ENCODE data around the gene IL23R. TPM values are rescaled to one million over a fixed set of nuclear protein-coding genes. Genes with fewer than 3 reads are reported as not detected.

The IL23R gene
- total RNA-seq, 2 experiments from 2014 or later, result 7.1 to 9.3 TPM

DNA sequence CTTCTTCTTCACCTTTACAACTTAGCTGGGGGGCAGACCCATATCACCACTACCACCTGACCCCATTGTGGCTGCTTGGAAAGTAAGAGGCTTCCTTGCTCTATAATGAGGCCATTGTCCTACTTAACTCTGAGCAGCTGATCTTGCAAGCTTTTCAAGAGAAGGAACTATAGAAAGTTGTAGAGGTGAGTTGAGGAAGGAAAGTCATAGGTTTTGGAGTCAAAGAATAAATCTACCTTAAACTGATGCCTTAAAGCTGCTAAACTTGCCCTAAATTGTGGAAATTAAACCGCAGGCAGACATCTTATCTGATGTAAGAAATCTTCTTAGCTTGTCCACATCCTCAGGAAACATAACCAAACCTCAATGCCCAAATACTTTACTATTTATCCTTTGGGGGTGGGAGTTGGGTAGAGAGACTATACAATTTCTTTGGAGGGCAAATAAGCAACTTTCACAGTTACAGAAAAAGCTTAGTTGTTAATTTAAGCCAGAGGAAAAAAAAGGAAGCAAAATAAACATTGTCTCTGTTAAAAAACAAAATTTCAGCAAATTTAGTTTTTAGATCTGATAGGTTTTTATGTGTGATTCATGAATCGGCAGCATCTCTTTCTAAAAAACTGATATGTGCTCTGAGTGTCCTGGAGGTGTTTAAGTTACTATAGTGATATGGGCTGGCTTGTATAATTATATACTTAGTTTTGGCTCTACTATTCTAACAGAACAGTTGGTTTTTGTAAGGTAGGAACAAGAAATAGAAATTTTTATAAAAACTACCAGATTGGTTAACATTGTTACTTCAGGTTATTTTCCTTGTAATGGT lies 4.7 kb downstream of the IL23R start:
- Mint-ChIP-seq H3K27me3 (peaks cover 1% of the 10 kb centered on the region), H3K27ac (peak overlapping the region; percentile 97), H3K4me3 (peak overlapping the region; percentile 69), H3K9me3 (ENCODE audit: low read depth) (peaks cover 6% of the 10 kb centered on the region), H3K36me3 (ENCODE audit: low read depth) (peaks cover 22% of the 10 kb centered on the region), H3K4me1 (peaks cover 79% of the 10 kb centered on the region)
- POLR2A ChIA-PET, result interaction anchor here (0.6 to 2.5 kb wide), 10 partner anchors 19 to 168 kb away, joined by 3 to 43 read pairs (median 6); no protein-coding TSS in a partner anchor
- DNase-seq (no peak), ATAC-seq (peak; percentile 8)
- CTCF ChIA-PET, result interaction anchor here (0.6 to 5.9 kb wide), 12 partner anchors 10 to 870 kb away, joined by 3 to 55 read pairs (median 4); no protein-coding TSS in a partner anchor
- intact Hi-C loops (cut with DNase I, micrococcal nuclease), result loop anchor here (1.0 to 10.0 kb wide), 9 partner anchors 8 to 886 kb away; partner anchors contain the start of gene SERBP1 (in 2 of the 2)

- Mint-ChIP-seq H3K36me3 (ENCODE audit: low read depth) (peaks cover 22% of the 10 kb centered on the region), H3K4me1 (peaks cover 76% of the 10 kb centered on the region), H3K27ac (peak overlapping the region; percentile 97), H3K4me3 (peak overlapping the region; percentile 69), H3K9me3 (ENCODE audit: low read depth) (peaks cover 6% of the 10 kb centered on the region), H3K27me3 (no peaks in the 10 kb centered on the region)
- intact Hi-C loops (cut with DNase I, micrococcal nuclease), result loop anchor here (1.0 to 10.0 kb wide), 9 partner anchors 8 to 887 kb away; partner anchors contain the start of gene SERBP1 (in 2 of the 2)
- ATAC-seq, result peak; percentile 16
- no peak for DNase-seq
- ChIA-PET CTCF (interaction anchor here (0.7 to 2.0 kb wide), 11 partner anchors 10 to 169 kb away, joined by 3 to 17 read pairs (median 4); no protein-coding TSS in a partner anchor), POLR2A (interaction anchor here (0.6 to 2.5 kb wide), 15 partner anchors 9 to 190 kb away, joined by 3 to 43 read pairs (median 3); no protein-coding TSS in a partner anchor)
Measured at GRCh38 chr1:67171574-67171955, 5.3 kb downstream of the IL23R start.

- intact Hi-C loops (cut with DNase I, micrococcal nuclease), result loop anchor here (1.0 to 10.0 kb wide), 13 partner anchors 9 to 887 kb away; partner anchors contain the start of gene SERBP1 (in 2 of the 2)
- H3K27ac Mint-ChIP-seq, result peak overlapping the region; percentile 97
- no peaks in the 10 kb centered on the region for H3K27me3 Mint-ChIP-seq
- DNase-seq (no peak), ATAC-seq (peak; percentile 60)
- peaks cover 26% of the 10 kb centered on the region for H3K36me3 Mint-ChIP-seq (ENCODE audit: low read depth)
- peaks cover 76% of the 10 kb centered on the region for H3K4me1 Mint-ChIP-seq
- ChIA-PET CTCF (interaction anchor here (0.7 to 2.0 kb wide), 13 partner anchors 11 to 329 kb away, joined by 3 to 17 read pairs (median 4); no protein-coding TSS in a partner anchor), POLR2A (interaction anchor here (0.6 to 2.5 kb wide), 15 partner anchors 9 to 191 kb away, joined by 3 to 43 read pairs (median 3); no protein-coding TSS in a partner anchor)
- H3K9me3 Mint-ChIP-seq (ENCODE audit: low read depth), result peaks cover 6% of the 10 kb centered on the region
- peak overlapping the region; percentile 69 for H3K4me3 Mint-ChIP-seq
Measured at GRCh38 chr1:67171978-67172377, 5.7 kb downstream of the IL23R start.

GRCh38 chr1:67173988-67174387 lies 7.7 kb downstream of the IL23R start:
- H3K4me1 Mint-ChIP-seq, result peaks cover 68% of the 10 kb centered on the region
- intact Hi-C loops (cut with DNase I, micrococcal nuclease), result loop anchor here (1.0 to 10.0 kb wide), 11 partner anchors 16 to 889 kb away; partner anchors contain the start of gene SERBP1 (in 1 of the 2)
- ChIA-PET POLR2A (no interaction called here), CTCF (no interaction called here)
- no peak for ATAC-seq
- peaks cover 28% of the 10 kb centered on the region for H3K36me3 Mint-ChIP-seq (ENCODE audit: low read depth)
- H3K27me3 Mint-ChIP-seq, result no peaks in the 10 kb centered on the region
- no peak for DNase-seq
- peak overlapping the region; percentile 94 for H3K27ac Mint-ChIP-seq
- H3K4me3 Mint-ChIP-seq, result no peak overlapping the region
- peaks cover 8% of the 10 kb centered on the region for H3K9me3 Mint-ChIP-seq (ENCODE audit: low read depth)

- H3K27me3 Mint-ChIP-seq, result no peaks in the 10 kb centered on the region
- peak overlapping the region; percentile 94 for H3K27ac Mint-ChIP-seq
- H3K4me3 Mint-ChIP-seq, result peak overlapping the region; percentile 25
- CTCF ChIA-PET, result interaction anchor here (1.0 to 1.2 kb wide), 3 partner anchors 14 to 38 kb away, joined by 3 to 5 read pairs (median 3); no protein-coding TSS in a partner anchor
- POLR2A ChIA-PET, result interaction anchor here (0.5 to 1.0 kb wide), 8 partner anchors 12 to 158 kb away, joined by 3 to 5 read pairs (median 4); no protein-coding TSS in a partner anchor
- H3K4me1 Mint-ChIP-seq, result peaks cover 68% of the 10 kb centered on the region
- ATAC-seq (peak; percentile 70), DNase-seq (peak; percentile 61)
- H3K36me3 Mint-ChIP-seq (ENCODE audit: low read depth), result peaks cover 25% of the 10 kb centered on the region
- intact Hi-C loops (cut with DNase I, micrococcal nuclease), result loop anchor here (1.0 to 10.0 kb wide), 12 partner anchors 16 to 890 kb away; partner anchors contain the start of gene SERBP1 (in 1 of the 2)
- H3K9me3 Mint-ChIP-seq (ENCODE audit: low read depth), result peaks cover 10% of the 10 kb centered on the region
Measured at GRCh38 chr1:67174716-67175284, 8.5 kb downstream of the IL23R start.

- intact Hi-C loops (cut with DNase I, micrococcal nuclease), result loop anchor here (1.0 to 10.0 kb wide), 5 partner anchors 15 to 891 kb away; no protein-coding TSS in a partner anchor
- Mint-ChIP-seq H3K9me3 (ENCODE audit: low read depth) (peaks cover 10% of the 10 kb centered on the region), H3K27ac (peak overlapping the region; percentile 94), H3K4me3 (no peak overlapping the region), H3K4me1 (peaks cover 67% of the 10 kb centered on the region), H3K36me3 (ENCODE audit: low read depth) (peaks cover 27% of the 10 kb centered on the region), H3K27me3 (no peaks in the 10 kb centered on the region)
- ATAC-seq (peak; percentile 21), DNase-seq (peak; percentile 44)
- ChIA-PET POLR2A (interaction anchor here (0.6 to 0.9 kb wide), 3 partner anchors 12 to 230 kb away, joined by 3 to 8 read pairs (median 4); no protein-coding TSS in a partner anchor), CTCF (interaction anchor here (0.6 to 1.3 kb wide), 10 partner anchors 13 to 409 kb away, joined by 3 to 5 read pairs (median 3); no protein-coding TSS in a partner anchor)
Measured at GRCh38 chr1:67175530-67176087, 9.4 kb downstream of the IL23R start.

DNA sequence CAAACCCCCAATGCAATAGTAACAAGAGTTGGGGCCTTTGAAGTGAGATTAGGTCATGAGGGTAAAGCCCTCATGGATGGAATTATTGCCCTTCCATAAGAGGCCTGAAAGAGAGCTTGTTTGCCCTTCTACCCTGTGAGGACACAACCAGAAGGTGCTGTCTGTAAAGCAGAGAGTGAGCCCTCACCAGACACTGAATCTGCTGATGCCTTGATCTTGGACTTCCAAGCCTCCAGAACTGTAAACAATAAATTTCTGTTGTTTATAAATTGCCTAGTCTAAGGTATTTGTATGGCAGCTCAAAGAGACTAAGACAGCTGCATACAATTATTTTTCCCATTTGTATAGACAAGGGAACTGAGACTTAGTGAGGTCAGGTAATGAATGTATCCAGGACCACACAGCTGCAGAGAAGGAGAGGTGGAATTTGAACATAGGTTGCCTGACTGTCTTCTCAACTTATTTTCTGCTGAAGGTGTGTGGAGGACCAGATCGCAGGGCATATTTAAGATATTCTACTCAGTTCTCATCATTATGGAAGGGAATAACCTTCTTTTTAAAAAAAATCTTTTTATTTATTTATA lies 18.7 kb downstream of the IL23R start:
- no peaks in the 10 kb centered on the region for H3K27me3 Mint-ChIP-seq
- CTCF ChIA-PET, result interaction anchor here (0.6 to 2.3 kb wide), 3 partner anchors 29 to 315 kb away, joined by 3 to 9 read pairs (median 6); no protein-coding TSS in a partner anchor

GRCh38 chr1:67188137-67188536 lies 21.9 kb downstream of the IL23R start:
- H3K36me3 Mint-ChIP-seq (ENCODE audit: low read depth), result no peaks in the 10 kb centered on the region
- no peak overlapping the region for H3K27ac Mint-ChIP-seq
- POLR2A ChIA-PET, result no interaction called here
- CTCF ChIA-PET, result no interaction called here
- no peaks in the 10 kb centered on the region for H3K27me3 Mint-ChIP-seq
- peaks cover 3% of the 10 kb centered on the region for H3K4me1 Mint-ChIP-seq
- DNase-seq (no peak), ATAC-seq (no peak)
- H3K9me3 Mint-ChIP-seq (ENCODE audit: low read depth), result no peaks in the 10 kb centered on the region
- intact Hi-C loops (cut with DNase I, micrococcal nuclease), result no loop called here
- H3K4me3 Mint-ChIP-seq, result no peak overlapping the region

More for the DNA sequence above, 18.7 kb downstream of the IL23R start:
- Mint-ChIP-seq H3K4me1 (peaks cover 9% of the 10 kb centered on the region), H3K4me3 (no peak overlapping the region), H3K9me3 (ENCODE audit: low read depth) (peaks cover 4% of the 10 kb centered on the region), H3K36me3 (ENCODE audit: low read depth) (peaks cover 9% of the 10 kb centered on the region), H3K27ac (no peak overlapping the region)
- ATAC-seq (no peak), DNase-seq (no peak)
- intact Hi-C loops (cut with DNase I, micrococcal nuclease), result no loop called here
- POLR2A ChIA-PET, result no interaction called here

- peaks cover 1% of the 10 kb centered on the region for H3K36me3 Mint-ChIP-seq (ENCODE audit: low read depth)
- H3K4me1 Mint-ChIP-seq, result peaks cover 15% of the 10 kb centered on the region
- intact Hi-C loops (cut with DNase I, micrococcal nuclease), result loop anchor here (1.0 to 5.0 kb wide), 4 partner anchors 15 to 143 kb away; no protein-coding TSS in a partner anchor
- no peak overlapping the region for H3K27ac Mint-ChIP-seq
- ATAC-seq (peak; percentile 55), DNase-seq (peak; percentile 39)
- no peaks in the 10 kb centered on the region for H3K9me3 Mint-ChIP-seq (ENCODE audit: low read depth)
- POLR2A ChIA-PET, result interaction anchor here (0.6 to 1.8 kb wide), 13 partner anchors 14 to 495 kb away, joined by 3 to 43 read pairs (median 5); partner anchors contain the start of genes GADD45A and IL23R
- CTCF ChIA-PET, result interaction anchor here (0.8 to 3.6 kb wide), 10 partner anchors 9 to 147 kb away, joined by 3 to 37 read pairs (median 4); no protein-coding TSS in a partner anchor
- no peak overlapping the region for H3K4me3 Mint-ChIP-seq
- H3K27me3 Mint-ChIP-seq, result no peaks in the 10 kb centered on the region
Measured at GRCh38 chr1:67189953-67190352, 23.7 kb downstream of the IL23R start.

- intact Hi-C loops (cut with DNase I, micrococcal nuclease), result loop anchor here (1.0 to 5.0 kb wide), 4 partner anchors 15 to 143 kb away; no protein-coding TSS in a partner anchor
- Mint-ChIP-seq H3K27ac (no peak overlapping the region), H3K4me1 (peaks cover 18% of the 10 kb centered on the region), H3K27me3 (no peaks in the 10 kb centered on the region), H3K9me3 (ENCODE audit: low read depth) (no peaks in the 10 kb centered on the region), H3K36me3 (ENCODE audit: low read depth) (peaks cover 1% of the 10 kb centered on the region), H3K4me3 (no peak overlapping the region)
- ChIA-PET POLR2A (interaction anchor here (0.6 to 1.8 kb wide), 13 partner anchors 15 to 494 kb away, joined by 3 to 43 read pairs (median 5); partner anchors contain the start of genes GADD45A and IL23R), CTCF (interaction anchor here (0.8 to 3.6 kb wide), 10 partner anchors 9 to 146 kb away, joined by 3 to 37 read pairs (median 4); no protein-coding TSS in a partner anchor)
- DNase-seq (no peak), ATAC-seq (no peak)
Measured at GRCh38 chr1:67190410-67190809, 24.2 kb downstream of the IL23R start.

Measured in activated CD4-positive, alpha-beta T cell treated with anti-CD3 and anti-CD28 coated beads for 36 hours (primary cell).